Endometrial microvascular endothelial cells (primary cell): ENCODE results near the gene CD6. TPM values are rescaled to one million over a fixed set of nuclear protein-coding genes. Genes with fewer than 3 reads are reported as not detected.

ENCODE experiments used
- in situ Hi-C: cut with HindIII; loops from 2 replicates; pipeline ENCODE4 v1.10.0; 2017; ENCODE audit warnings: low sequenced_read_pairs, low pct_unique_long_range_greater_than_20kb; ENCODE audit errors: inconsistent ontology term
- total RNA-seq: library from RNA; depleted of rRNA; stranded (reverse); fragments of >200 nt; gene quantifications from one replicate; pipeline ENCODE4 v1.2.3, GENCODE V29; 2015; ENCODE audit errors: inconsistent ontology term

CD6 gene
- total RNA-seq, 1 donor from 2014 or later: not detected

- in situ Hi-C loops: no loop called here
Observed at GRCh38 chr11:60934790-60935605, 36.5 kb upstream of the CD6 start.

GRCh38 chr11:60935676-60936442 lies 35.6 kb upstream of the CD6 start:
- in situ Hi-C loops: no loop called here

GRCh38 chr11:60936467-60937143 lies 34.9 kb upstream of the CD6 start:
- in situ Hi-C loops: no loop called here

GRCh38 chr11:60937144-60937527 lies 34.3 kb upstream of the CD6 start:
- in situ Hi-C loops: no loop called here

GRCh38 chr11:60937811-60938210 lies 33.7 kb upstream of the CD6 start:
- in situ Hi-C loops: no loop called here

GRCh38 chr11:60938500-60938899 lies 33.0 kb upstream of the CD6 start:
- in situ Hi-C loops: no loop called here

- in situ Hi-C loops: no loop called here
Observed at GRCh38 chr11:60939301-60939700, 32.2 kb upstream of the CD6 start.

- in situ Hi-C loops: no loop called here
Observed at GRCh38 chr11:60939855-60940254, 31.6 kb upstream of the CD6 start.

- in situ Hi-C loops: no loop called here
Observed at GRCh38 chr11:60941371-60942119, 29.9 kb upstream of the CD6 start.

GRCh38 chr11:60942219-60942618 lies 29.3 kb upstream of the CD6 start:
- in situ Hi-C loops: no loop called here

- in situ Hi-C loops: no loop called here
Observed at GRCh38 chr11:60942970-60943565, 28.4 kb upstream of the CD6 start.

- in situ Hi-C loops: no loop called here
Observed at GRCh38 chr11:60944490-60945294, 26.8 kb upstream of the CD6 start.

- in situ Hi-C loops: no loop called here
Observed at GRCh38 chr11:60945295-60945667, 26.2 kb upstream of the CD6 start.

- in situ Hi-C loops: no loop called here
Observed at GRCh38 chr11:60946601-60947264, 24.7 kb upstream of the CD6 start.

GRCh38 chr11:60947700-60948099 lies 23.8 kb upstream of the CD6 start:
- in situ Hi-C loops: no loop called here

GRCh38 chr11:60948250-60948649 lies 23.2 kb upstream of the CD6 start:
- in situ Hi-C loops: no loop called here

- in situ Hi-C loops: no loop called here
Observed at GRCh38 chr11:60950024-60950423, 21.5 kb upstream of the CD6 start.
